K562 (cell line): ENCODE data around the gene FAF2. TPM values are rescaled to one million over a fixed set of nuclear protein-coding genes. Genes with fewer than 3 reads are reported as not detected.

Experiments used
- BACH1 ChIP-seq: fragments of 200-800 bp; sonication (Bioruptor generic); IDR thresholded peaks from 2 replicates; pipeline ENCODE4 v1.6.1; 2016; ENCODE audit warnings: missing genetic modification characterization, missing compliant biosample characterization
- BRD9 ChIP-seq: fragments of 450-650 bp; IDR thresholded peaks from 2 replicates; pipeline ENCODE4 v1.6.1; 2018; ENCODE audit warnings: low read depth; ENCODE audit not compliant: partially characterized antibody
- BRF2 ChIP-seq: IDR thresholded peaks from 3 replicates; pipeline ENCODE4 v1.6.1; 2011; ENCODE audit warnings: borderline replicate concordance, mild to moderate bottlenecking; ENCODE audit not compliant: insufficient read length, insufficient read depth
- DDX20 ChIP-seq: fragments of 450-650 bp; IDR thresholded peaks from 2 replicates; pipeline ENCODE4 v1.6.1; 2016; ENCODE audit warnings: missing genetic modification characterization, low read depth, mild to moderate bottlenecking, missing compliant biosample characterization, moderate library complexity
- E2F1 ChIP-seq: sonication (generic); formaldehyde crosslinking; IDR thresholded peaks from 2 replicates; pipeline ENCODE4 v1.8.1; 2023; ENCODE audit warnings: mild to moderate bottlenecking, missing genetic modification reagents, moderate library complexity
- ELF2 ChIP-seq: fragments of 250-450 bp; sonication (Bioruptor Pico); IDR thresholded peaks from 2 replicates; pipeline ENCODE4 v1.5.0; 2021; ENCODE audit warnings: mild to moderate bottlenecking
- FOS ChIP-seq: IDR thresholded peaks from 3 replicates; pipeline ENCODE4 v1.6.1; 2011; ENCODE audit not compliant: insufficient read length; ENCODE audit errors: extremely low read depth
- GATAD2B ChIP-seq: fragments of 450-650 bp; IDR thresholded peaks from 2 replicates; pipeline ENCODE4 v1.6.1; 2017; ENCODE audit warnings: mild to moderate bottlenecking, borderline replicate concordance
- MEIS2 ChIP-seq: fragments of 450-650 bp; IDR thresholded peaks from 2 replicates; pipeline ENCODE4 v1.6.1; 2014; ENCODE audit warnings: mild to moderate bottlenecking; ENCODE audit not compliant: partially characterized antibody
- MLLT1 ChIP-seq, 2 experiments: fragments of 450-650 bp; IDR thresholded peaks; 2 replicates each; pipeline ENCODE4 v1.6.1; 2016
- NFYB ChIP-seq: IDR thresholded peaks from 2 replicates; pipeline ENCODE4 v1.6.1; 2011; ENCODE audit warnings: mild to moderate bottlenecking, moderate library complexity; ENCODE audit not compliant: insufficient read length; ENCODE audit errors: extremely low read depth
- NKRF ChIP-seq: fragments of 450-650 bp; IDR thresholded peaks from 2 replicates; pipeline ENCODE4 v1.6.1; 2016; ENCODE audit warnings: borderline replicate concordance
- NONO ChIP-seq, 2 experiments: fragments of 200-400 bp in 1 of 2; fragments of 450-650 bp in 1 of 2; formaldehyde crosslinking in 1 of 2; IDR thresholded peaks; 2 replicates each; pipeline ENCODE4 v1.6.1; 2017; ENCODE audit warnings: low read depth in 2 of 2, mild to moderate bottlenecking in 2 of 2, moderate library complexity in 2 of 2, low read length in 1 of 2
- PHB ChIP-seq: fragments of 250-450 bp; sonication (Bioruptor Pico); IDR thresholded peaks from 2 replicates; pipeline ENCODE4 v1.5.0; 2021
- RBBP5 ChIP-seq: fragments of 200-600 bp; sonication (generic); IDR thresholded peaks from 2 replicates; pipeline ENCODE4 v1.6.1; 2012; ENCODE audit warnings: borderline replicate concordance, mild to moderate bottlenecking, low read length, control low read depth, inconsistent platforms; ENCODE audit not compliant: insufficient read depth, poor library complexity, severe bottlenecking
- SETDB1 ChIP-seq: IDR thresholded peaks from one replicate; pipeline ENCODE4 v1.6.1; 2012; ENCODE audit warnings: low read length, control low read depth, inconsistent platforms
- TFAP4 ChIP-seq: sonication (generic); formaldehyde crosslinking; IDR thresholded peaks from 2 replicates; pipeline ENCODE4 v1.8.0; 2022; ENCODE audit warnings: missing genetic modification reagents, mild to moderate bottlenecking, moderate library complexity, borderline replicate concordance
- TGIF2 ChIP-seq: sonication (generic); formaldehyde crosslinking; IDR thresholded peaks from 2 replicates; pipeline ENCODE4 v1.8.1; 2022; ENCODE audit warnings: mild to moderate bottlenecking, missing genetic modification reagents, moderate library complexity
- U2AF2 ChIP-seq: fragments of 200-400 bp; formaldehyde crosslinking; optimal IDR thresholded peaks from 2 replicates; pipeline ENCODE3; 2017; ENCODE audit warnings: low read depth, mild to moderate bottlenecking, low read length
- ZFX ChIP-seq: sonication (generic); formaldehyde crosslinking; IDR thresholded peaks from 2 replicates; pipeline ENCODE4 v1.8.0; 2022; ENCODE audit warnings: mild to moderate bottlenecking, missing genetic modification reagents, moderate library complexity
- ZNF41 ChIP-seq: fragments of 250-450 bp; sonication (Bioruptor Pico); conservative IDR thresholded peaks from 2 replicates; pipeline ENCODE4 v1.4.0; 2020; ENCODE audit warnings: mild to moderate bottlenecking
- ZSCAN32 ChIP-seq: fragments of 450-650 bp; formaldehyde crosslinking; IDR thresholded peaks from 2 replicates; pipeline ENCODE4 v1.4.0; 2020; ENCODE audit warnings: mild to moderate bottlenecking, moderate library complexity
- polyA plus RNA-seq, 8 experiments: library from polyadenylated mRNA; depleted of rRNA in 4 of 8; stranded (reverse) in 5 of 8; unstranded in 3 of 8; fragments of >200 nt; fragmentation: Nextera tagmentation in 2 of 8; fragmentation: Illumina TruSeq in 1 of 8; extraction: Ambion mirVana in 2 of 8; extraction: Trizol in 1 of 8; gene quantifications; 2 replicates each; pipeline versions ENCODE4 v1.2.1 to v1.2.3, GENCODE V29; 2011 to 2014; ENCODE audit warnings: inconsistent platforms in 1 of 8, missing spikeins in 1 of 8
- total RNA-seq, 7 experiments: library from RNA; depleted of rRNA in 6 of 7; stranded (reverse); fragments of >200 nt in 6 of 7; fragmentation: Illumina TruSeq in 2 of 7; extraction: Trizol in 2 of 7; gene quantifications; 2 replicates each; pipeline versions ENCODE4 v1.2.1 to v1.2.3, GENCODE V29; 2011 to 2021; ENCODE audit warnings: low replicate concordance in 1 of 7

Gene FAF2
- total and polyA plus RNA-seq, 9 of the 15 experiments (the other 6 are each of a cell fraction or from before 2014, with no cell fraction given), result 25.0 to 44.6 (median 36.1) TPM

GRCh38 chr5:176447978-176448608 is at the start of gene FAF2 (continued):
- TF ChIP-seq MEIS2 (peak; percentile 79), U2AF2 (no peak), MLLT1 (IDR thresholded peaks at IDR 0.05) (peak in 1 of 2 experiments; percentile 94; a peak in 2 of 4 replicates), ZSCAN32 (no peak), BRD9 (no peak), DDX20 (no peak), BRF2 (no peak), RBBP5 (no peak), NONO (IDR thresholded peaks at IDR 0.05; ENCODE audit: low read depth in 2 of 2, low read length in 1 of 2) (no peak), NFYB (no peak), BACH1 (tag) (no peak), ELF2 (CRISPR knock-in tag) (0 out of 2 replicates have a peak, but pooled peaks have one; percentile 15), FOS (no peak), SETDB1 (no peak), TFAP4 (peak; percentile 44; the same call in 1 of the 2 replicates), NKRF (no peak; the same call in 1 of the 2 replicates), E2F1 (CRISPR knock-in tag) (no peak), ZFX (CRISPR knock-in tag) (peak; percentile 89), ZNF41 (CRISPR knock-in tag) (no peak), TGIF2 (CRISPR knock-in tag) (no peak), PHB (CRISPR knock-in tag) (no peak), GATAD2B (no peak)
